ENCODE results near the gene FSHR.

DNA sequence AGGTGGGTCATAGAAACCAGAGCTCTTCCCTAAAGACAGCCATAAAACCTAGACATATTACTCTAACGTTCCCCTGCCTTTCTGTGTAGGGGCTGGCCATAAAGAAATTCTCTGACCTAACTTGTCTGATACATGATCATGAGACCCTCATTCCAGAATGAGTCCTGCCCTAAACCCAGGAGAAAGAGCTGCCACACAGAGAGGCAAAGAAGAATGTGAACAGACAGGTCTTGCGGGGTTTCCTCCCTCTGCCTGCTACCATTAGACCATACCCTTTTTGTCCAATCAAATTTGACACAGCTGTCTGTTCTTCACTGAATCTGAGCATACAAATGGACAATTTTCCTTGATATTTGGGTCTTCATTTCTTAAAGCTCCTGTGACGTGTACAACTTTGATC is 200.0 kb downstream of the FSHR start:
- no peak for TF ChIP-seq POLR2A (IDR thresholded peaks at IDR 0.05)
- TF ChIP-seq, protein P1, sequence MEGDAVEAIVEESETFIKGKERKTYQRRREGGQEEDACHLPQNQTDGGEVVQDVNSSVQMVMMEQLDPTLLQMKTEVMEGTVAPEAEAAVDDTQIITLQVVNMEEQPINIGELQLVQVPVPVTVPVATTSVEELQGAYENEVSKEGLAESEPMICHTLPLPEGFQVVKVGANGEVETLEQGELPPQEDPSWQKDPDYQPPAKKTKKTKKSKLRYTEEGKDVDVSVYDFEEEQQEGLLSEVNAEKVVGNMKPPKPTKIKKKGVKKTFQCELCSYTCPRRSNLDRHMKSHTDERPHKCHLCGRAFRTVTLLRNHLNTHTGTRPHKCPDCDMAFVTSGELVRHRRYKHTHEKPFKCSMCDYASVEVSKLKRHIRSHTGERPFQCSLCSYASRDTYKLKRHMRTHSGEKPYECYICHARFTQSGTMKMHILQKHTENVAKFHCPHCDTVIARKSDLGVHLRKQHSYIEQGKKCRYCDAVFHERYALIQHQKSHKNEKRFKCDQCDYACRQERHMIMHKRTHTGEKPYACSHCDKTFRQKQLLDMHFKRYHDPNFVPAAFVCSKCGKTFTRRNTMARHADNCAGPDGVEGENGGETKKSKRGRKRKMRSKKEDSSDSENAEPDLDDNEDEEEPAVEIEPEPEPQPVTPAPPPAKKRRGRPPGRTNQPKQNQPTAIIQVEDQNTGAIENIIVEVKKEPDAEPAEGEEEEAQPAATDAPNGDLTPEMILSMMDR (IDR thresholded peaks at IDR 0.05): no peak
